Upper lobe of right lung (tissue), 1 donor: Measurements from ENCODE around the gene TNNT2. TPM values are rescaled to one million over a fixed set of nuclear protein-coding genes. Genes with fewer than 3 reads are reported as not detected.

ENCODE experiments used
- ATAC-seq: fragments of 200-7000 bp; cut with Tn5 transposase; one replicate; pipeline ENCODE4 v1.9.1; 2020; ENCODE audit warnings: mild to moderate bottlenecking, moderate library complexity
- DNase-seq: peaks from one replicate; pipeline ENCODE4 v3.0.0-alpha.2; 2020
- H3K27ac ChIP-seq: fragments of 200-600 bp; one replicate; pipeline ENCODE4 v1.8.0; 2022
- H3K27me3 ChIP-seq: fragments of 200-600 bp; one replicate; pipeline ENCODE4 v1.8.0; 2022; ENCODE audit warnings: mild to moderate bottlenecking
- H3K36me3 ChIP-seq: fragments of 200-600 bp; one replicate; pipeline ENCODE4 v1.8.0; 2022
- H3K4me1 ChIP-seq: fragments of 200-600 bp; one replicate; pipeline ENCODE4 v1.8.0; 2022
- H3K4me3 ChIP-seq: fragments of 200-600 bp; one replicate; pipeline ENCODE4 v1.8.0; 2022; ENCODE audit warnings: mild to moderate bottlenecking
- H3K9me3 ChIP-seq: fragments of 200-600 bp; one replicate; pipeline ENCODE4 v1.8.0; 2022
- CTCF ChIP-seq: fragments of 200-600 bp; IDR thresholded peaks from one replicate; pipeline ENCODE4 v1.8.0; 2022; ENCODE audit warnings: antibody characterized with exemption
- intact Hi-C: fragments of 100-400 bp; cut with DNase I; formaldehyde crosslinking; loops from one replicate; pipeline ENCODE4 v1.11.0; 2022
- long read RNA-seq: library from polyadenylated mRNA; unstranded; transcript quantifications from one replicate; pipeline ENCODE4 v2.0.0, GENCODE V29; 2021
- total RNA-seq: library from RNA; stranded (reverse); fragmentation: NEBNext Ultra II Directional; extraction: Animal tissue kit (Norgen Biotek cat#: 25700); gene quantifications from one replicate; pipeline ENCODE4 v1.2.1, GENCODE V29; 2021
- donor health status: DM: no; HTN: yes; CAD: no; lungs with severe emphysema.

The TNNT2 gene
- total RNA-seq = 6.4 TPM
- long read RNA-seq, partial matches to known transcripts = 2 of 2 reads
- long read RNA-seq, other reads (novel, unspliced or antisense) = 0 of 2 reads

GRCh38 chr1:201377611-201378092, at the start of gene TNNT2:
TSS of gene TNNT2 (minus strand) at chr1:201377680. CDS start at chr1:201373254, 4,426 bp downstream.
- no peak within 1 kb of the TSS for H3K4me3 ChIP-seq
- no peaks in the 10 kb centered on the region for H3K36me3 ChIP-seq
- ATAC-seq = peak; percentile 3
- intact Hi-C loops = no loop called here
- no peak for DNase-seq
- no peaks in the 10 kb centered on the region for H3K27me3 ChIP-seq
- H3K9me3 ChIP-seq = no peaks in the 10 kb centered on the region
- no peak within 1 kb of the TSS for H3K27ac ChIP-seq
- no peak for TF ChIP-seq CTCF
- peaks cover 11% of the 10 kb centered on the region for H3K4me1 ChIP-seq

- intact Hi-C loops = no loop called here
- no peak for TF ChIP-seq CTCF
- no peak for ATAC-seq
- Histone ChIP-seq H3K27ac (no peak overlapping the region), H3K4me3 (no peak overlapping the region), H3K9me3 (no peaks in the 10 kb centered on the region), H3K4me1 (no peaks in the 10 kb centered on the region), H3K36me3 (no peaks in the 10 kb centered on the region), H3K27me3 (no peaks in the 10 kb centered on the region)
- no peak for DNase-seq
These were observed 49.2 kb upstream of the TNNT2 start for GRCh38 chr1:201426479-201427310.

- no peak for TF ChIP-seq CTCF
- Histone ChIP-seq H3K36me3 (no peaks in the 10 kb centered on the region), H3K4me3 (no peak overlapping the region), H3K27ac (no peak overlapping the region), H3K9me3 (no peaks in the 10 kb centered on the region), H3K27me3 (no peaks in the 10 kb centered on the region), H3K4me1 (no peaks in the 10 kb centered on the region)
- intact Hi-C loops = no loop called here
- DNase-seq = no peak
- no peak for ATAC-seq
These were observed 46.7 kb upstream of the TNNT2 start for GRCh38 chr1:201424146-201424545.

- Histone ChIP-seq H3K27ac (no peak overlapping the region), H3K4me1 (no peaks in the 10 kb centered on the region), H3K27me3 (no peaks in the 10 kb centered on the region), H3K9me3 (no peaks in the 10 kb centered on the region), H3K4me3 (no peak overlapping the region), H3K36me3 (no peaks in the 10 kb centered on the region)
- DNase-seq = no peak
- TF ChIP-seq CTCF = no peak
- ATAC-seq = no peak
- intact Hi-C loops = no loop called here
These were observed 46.2 kb upstream of the TNNT2 start for GRCh38 chr1:201423655-201424054.

- ATAC-seq (no peak), DNase-seq (no peak)
- no peak overlapping the region for H3K4me3 ChIP-seq
- no peaks in the 10 kb centered on the region for H3K9me3 ChIP-seq
- no peak overlapping the region for H3K27ac ChIP-seq
- H3K36me3 ChIP-seq = no peaks in the 10 kb centered on the region
- TF ChIP-seq CTCF = no peak
- intact Hi-C loops = no loop called here
- no peaks in the 10 kb centered on the region for H3K4me1 ChIP-seq
- H3K27me3 ChIP-seq = no peaks in the 10 kb centered on the region
These were observed 45.1 kb upstream of the TNNT2 start for GRCh38 chr1:201422436-201423030.
